ENCODE results near the gene EFCAB8. TPM values are rescaled to one million over a fixed set of nuclear protein-coding genes. Genes with fewer than 3 reads are reported as not detected.
"Not testable (repeated sequence)": the region's sequence is repeated elsewhere in the genome, so short reads cannot be mapped to it uniquely, and the experiment has no call there.

The EFCAB8 gene
- total RNA-seq, 1 donor from 2014 or later = 0.05 TPM

GRCh38 chr20:32888636-32889035, 29.9 kb downstream of the EFCAB8 start:
- no peak for DNase-seq (ENCODE audit: low read depth)

- DNase-seq (ENCODE audit: low read depth) = no peak
Observed at GRCh38 chr20:32889281-32889680, 30.6 kb downstream of the EFCAB8 start.

- DNase-seq (ENCODE audit: low read depth) = no peak
Observed at GRCh38 chr20:32891491-32891890, 32.8 kb downstream of the EFCAB8 start.

- no peak for DNase-seq (ENCODE audit: low read depth)
Observed at GRCh38 chr20:32891926-32892660, 33.4 kb downstream of the EFCAB8 start.

GRCh38 chr20:32893263-32894025, 34.7 kb downstream of the EFCAB8 start:
- DNase-seq (ENCODE audit: low read depth) = no peak

- no peak for DNase-seq (ENCODE audit: low read depth)
Observed at GRCh38 chr20:32894026-32894483, 35.3 kb downstream of the EFCAB8 start.

DNA sequence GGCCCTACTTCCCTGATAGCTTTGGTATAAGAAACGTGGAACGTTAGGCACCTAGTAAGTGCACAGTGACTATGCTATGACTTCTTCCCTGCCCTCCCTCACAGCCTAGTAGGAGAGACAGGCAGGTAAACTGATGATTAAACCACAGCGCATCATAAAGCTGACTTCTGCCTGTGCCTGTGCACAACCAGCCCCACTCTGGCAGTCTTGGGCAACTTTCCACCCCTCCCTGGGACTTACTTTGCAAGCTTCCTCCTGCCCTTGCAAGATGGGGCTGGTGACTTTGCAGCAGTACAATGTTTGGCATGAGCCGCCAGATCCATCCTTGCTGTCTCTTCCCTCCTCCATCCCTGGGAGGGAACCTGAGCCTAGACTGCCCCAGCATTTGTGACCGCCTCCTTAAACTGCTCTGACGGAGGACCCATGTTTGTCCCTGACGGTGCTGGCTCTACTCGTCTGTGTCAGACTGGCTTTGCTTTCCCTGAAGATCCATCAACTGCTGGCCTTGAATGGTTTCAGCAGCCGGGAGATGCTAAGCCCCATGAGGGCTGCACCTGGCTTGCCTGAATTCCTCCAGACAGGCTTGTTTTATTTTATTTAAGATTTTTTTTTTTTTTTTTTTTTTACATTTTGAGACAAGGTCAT, 36.1 kb downstream of the EFCAB8 start:
- no peak for DNase-seq (ENCODE audit: low read depth)

GRCh38 chr20:32896521-32897280, 38.0 kb downstream of the EFCAB8 start:
- no peak for DNase-seq (ENCODE audit: low read depth)

- DNase-seq (ENCODE audit: low read depth) = peak; percentile 8
Observed at GRCh38 chr20:32898729-32899128, 40.0 kb downstream of the EFCAB8 start.

DNA sequence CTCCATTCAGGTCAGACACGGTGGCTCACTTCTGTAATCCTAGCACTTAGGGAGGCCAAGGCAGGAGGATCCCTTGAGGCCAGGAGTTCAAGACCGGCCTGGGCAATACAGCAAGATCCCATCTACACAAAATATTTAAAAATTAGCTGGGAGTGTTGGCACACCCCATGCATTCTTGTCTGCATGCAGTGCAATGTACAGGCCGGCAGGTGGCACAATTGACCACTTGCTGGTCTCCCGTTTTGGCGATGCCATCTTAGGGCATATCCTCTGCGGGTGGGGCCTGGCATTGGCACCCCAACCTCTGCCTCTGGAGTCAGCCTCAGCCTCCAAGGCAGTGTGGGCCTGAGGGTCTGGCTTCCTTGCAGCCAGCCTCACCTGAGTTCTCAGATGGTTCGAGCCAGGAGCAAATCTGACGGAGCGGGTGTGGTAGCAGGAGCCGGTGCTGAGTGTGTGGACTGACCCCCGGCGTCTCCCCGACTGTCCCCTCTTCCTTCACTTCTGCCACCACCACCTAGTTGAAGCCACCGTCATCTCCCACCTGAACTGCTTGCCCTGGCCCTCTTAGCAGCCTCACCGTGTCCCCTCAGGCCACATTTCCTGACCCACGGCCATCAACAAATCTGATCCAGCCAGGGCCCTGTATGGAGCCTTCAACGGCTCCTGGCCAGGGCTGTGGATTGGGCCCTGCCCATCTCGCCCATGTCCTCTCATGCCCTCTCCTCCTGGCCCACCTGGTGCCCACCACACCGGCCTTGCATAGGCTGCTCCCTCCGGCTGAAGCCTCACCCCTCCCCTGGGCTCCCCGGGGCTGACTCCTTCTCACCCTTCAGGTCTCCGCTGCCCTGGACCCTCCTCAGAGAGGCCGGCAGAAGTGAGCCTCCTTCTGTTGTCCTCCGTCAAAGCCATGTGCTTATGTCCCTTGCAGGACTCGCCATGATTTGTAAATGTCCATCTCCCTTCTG, 44.0 kb downstream of the EFCAB8 start:
- DNase-seq (ENCODE audit: low read depth) = peak; percentile 22

DNA sequence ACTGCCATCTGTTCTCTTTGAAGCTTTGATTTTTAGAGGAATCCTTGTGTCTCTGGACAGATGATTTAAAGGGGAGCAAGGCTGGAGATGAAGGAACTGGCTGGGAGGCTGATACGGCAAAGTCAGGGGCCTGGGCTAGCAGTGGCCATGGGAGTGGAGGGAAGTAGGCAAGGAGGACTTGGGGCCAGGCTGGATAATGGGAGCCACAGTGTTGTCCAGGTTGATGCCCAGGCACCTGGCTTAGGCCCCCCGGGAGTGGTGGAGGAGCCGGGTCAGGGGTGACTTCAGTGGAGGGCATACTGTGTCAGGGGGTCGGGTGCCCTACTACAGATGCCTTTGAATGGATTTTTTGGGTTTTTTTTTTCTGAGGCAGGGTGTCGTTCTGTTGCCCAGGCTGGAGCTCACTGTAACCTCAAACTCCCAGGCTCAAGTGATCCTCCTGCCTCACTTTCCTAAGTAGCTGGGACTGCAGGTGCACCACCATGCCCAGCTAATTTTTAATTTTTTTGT, 45.0 kb downstream of the EFCAB8 start:
- DNase-seq (ENCODE audit: low read depth) = no peak

DNA sequence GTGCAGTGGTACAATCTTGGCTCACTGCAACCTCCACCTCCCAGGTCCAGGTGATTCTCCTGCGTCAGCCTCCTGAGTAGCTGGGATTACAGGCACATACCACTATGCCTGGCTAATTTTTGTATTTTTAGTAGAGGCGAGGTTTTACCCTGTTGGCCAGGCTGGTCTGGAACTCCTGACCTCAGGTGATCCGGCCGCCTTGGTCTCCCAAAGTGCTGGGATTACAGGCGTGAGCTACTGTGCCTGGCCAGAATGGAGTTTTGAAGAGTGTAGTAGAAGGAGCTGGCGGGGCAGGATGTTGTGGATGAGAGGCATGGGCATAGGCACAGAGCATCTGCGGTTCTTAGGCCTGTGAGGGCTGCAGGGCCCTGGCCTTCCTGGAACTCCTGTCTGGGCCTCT, 46.0 kb downstream of the EFCAB8 start:
- DNase-seq (ENCODE audit: low read depth) = not testable (repeated sequence)

DNA sequence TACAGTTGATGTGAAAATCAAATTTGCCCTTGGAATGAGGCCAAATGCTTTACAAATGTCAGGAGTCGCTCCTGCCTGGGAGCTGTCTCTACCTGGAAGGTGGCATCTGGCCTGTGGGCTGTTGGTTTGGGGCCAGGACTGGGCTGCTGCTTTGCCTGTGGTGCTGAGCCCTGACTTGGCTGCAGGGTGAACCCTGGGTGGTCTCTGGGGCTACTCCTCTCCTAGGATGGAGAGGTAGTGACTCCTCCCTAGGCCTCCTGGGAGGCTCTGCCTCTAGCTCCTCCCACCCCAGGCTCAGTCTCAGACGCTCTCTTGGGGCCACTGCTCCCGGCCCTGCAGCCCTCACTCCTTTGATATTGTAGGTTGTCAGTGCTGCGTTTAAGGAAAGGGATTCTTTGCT, 47.5 kb downstream of the EFCAB8 start:
- DNase-seq (ENCODE audit: low read depth) = no peak

- no peak for DNase-seq (ENCODE audit: low read depth)
Observed at GRCh38 chr20:32906871-32907495, 48.3 kb downstream of the EFCAB8 start.

GRCh38 chr20:32907886-32908285, 49.2 kb downstream of the EFCAB8 start:
- DNase-seq (ENCODE audit: low read depth) = no peak

- DNase-seq (ENCODE audit: low read depth) = no peak
Observed at GRCh38 chr20:32908334-32909292, 49.9 kb downstream of the EFCAB8 start.

DNA sequence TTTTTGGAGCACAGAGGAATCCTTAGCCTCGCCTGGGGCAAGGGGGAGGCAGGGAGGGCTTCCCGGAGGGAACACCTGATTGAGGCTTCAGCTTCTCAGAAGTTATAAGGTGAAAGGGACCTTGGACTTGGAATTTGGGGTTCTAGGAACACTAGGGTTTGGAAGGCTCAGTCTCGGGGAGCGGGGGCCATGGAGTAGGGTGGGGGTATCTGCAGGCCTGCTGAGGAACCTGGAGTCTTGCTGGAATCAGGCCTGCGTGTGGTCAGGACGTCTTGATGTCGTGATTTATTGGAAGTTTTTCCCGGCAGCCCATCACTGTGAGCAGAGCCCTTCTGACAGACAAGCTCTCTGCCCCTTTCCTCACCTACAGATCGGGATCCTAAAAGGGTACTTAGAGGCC, 50.7 kb downstream of the EFCAB8 start:
- DNase-seq (ENCODE audit: low read depth) = no peak

- DNase-seq (ENCODE audit: low read depth) = no peak
Observed at GRCh38 chr20:32909896-32910571, 51.3 kb downstream of the EFCAB8 start.
